Natural killer cell treated with Interleukin-12 subunit alpha and Interleukin-12 subunit beta and Interleukin-15 and Interleukin-18, amount 100 ng/mL, for 72 hours (primary cell): ENCODE data around the gene CALD1. TPM values are rescaled to one million over a fixed set of nuclear protein-coding genes. Genes with fewer than 3 reads are reported as not detected.

Experiments
- ATAC-seq, 2 donors: fragments of 150-1000 bp; cut with Tn5 transposase in 1 of 2; sonication (Bioruptor Pico), chemical (Tn5 transposase) in 1 of 2; 2 replicates each; pipeline ENCODE4 v1.10.0; 2021
- DNase-seq: peaks from one replicate; pipeline ENCODE4 v3.0.0; 2022; ENCODE audit warnings: low spot score
- H3K27ac Mint-ChIP-seq, 2 donors: 1 replicate in 1 of 2; 2 replicates in 1 of 2; pipeline ENCODE4 v1.8.0; 2022; ENCODE audit warnings: mixed read lengths in 2 of 2, mild to moderate bottlenecking in 1 of 2, moderate library complexity in 1 of 2
- H3K27me3 Mint-ChIP-seq, 2 donors: 1 replicate in 1 of 2; 2 replicates in 1 of 2; pipeline ENCODE4 v1.8.0; 2022; ENCODE audit warnings: mixed read lengths in 2 of 2
- H3K36me3 Mint-ChIP-seq: one replicate; pipeline ENCODE4 v1.8.0; 2022; ENCODE audit warnings: mixed read lengths
- H3K4me1 Mint-ChIP-seq, 2 donors: 1 replicate in 1 of 2; 2 replicates in 1 of 2; pipeline ENCODE4 v1.8.0; 2022; ENCODE audit warnings: low read depth in 2 of 2, mixed read lengths in 2 of 2, mild to moderate bottlenecking in 1 of 2
- H3K4me3 Mint-ChIP-seq: one replicate; pipeline ENCODE4 v1.8.0; 2022; ENCODE audit warnings: mixed read lengths
- H3K9me3 Mint-ChIP-seq: 2 replicates; pipeline ENCODE4 v1.8.0; 2022; ENCODE audit warnings: mixed read lengths
- total RNA-seq, 2 donors: library from RNA; stranded (reverse); gene quantifications; one replicate each; pipeline ENCODE4 v1.2.3, GENCODE V29; 2022

CALD1 gene
- total RNA-seq, 2 donors from 2014 or later: 0.11 to 0.40 TPM

GRCh38 chr7:134920026-134920753, 140.8 kb downstream of the CALD1 start:
- Mint-ChIP-seq H3K9me3 (peaks cover 3% of the 10 kb centered on the region), H3K27me3 (peaks cover 0 to 14% of the 10 kb centered on the region in 2 donors), H3K36me3 (no peaks in the 10 kb centered on the region), H3K4me1 (no peaks in the 10 kb centered on the region), H3K27ac (no peak overlapping the region), H3K4me3 (no peak overlapping the region)
- no peak for DNase-seq
- ATAC-seq: peak in 1 of 2 donors; percentile 36

DNA sequence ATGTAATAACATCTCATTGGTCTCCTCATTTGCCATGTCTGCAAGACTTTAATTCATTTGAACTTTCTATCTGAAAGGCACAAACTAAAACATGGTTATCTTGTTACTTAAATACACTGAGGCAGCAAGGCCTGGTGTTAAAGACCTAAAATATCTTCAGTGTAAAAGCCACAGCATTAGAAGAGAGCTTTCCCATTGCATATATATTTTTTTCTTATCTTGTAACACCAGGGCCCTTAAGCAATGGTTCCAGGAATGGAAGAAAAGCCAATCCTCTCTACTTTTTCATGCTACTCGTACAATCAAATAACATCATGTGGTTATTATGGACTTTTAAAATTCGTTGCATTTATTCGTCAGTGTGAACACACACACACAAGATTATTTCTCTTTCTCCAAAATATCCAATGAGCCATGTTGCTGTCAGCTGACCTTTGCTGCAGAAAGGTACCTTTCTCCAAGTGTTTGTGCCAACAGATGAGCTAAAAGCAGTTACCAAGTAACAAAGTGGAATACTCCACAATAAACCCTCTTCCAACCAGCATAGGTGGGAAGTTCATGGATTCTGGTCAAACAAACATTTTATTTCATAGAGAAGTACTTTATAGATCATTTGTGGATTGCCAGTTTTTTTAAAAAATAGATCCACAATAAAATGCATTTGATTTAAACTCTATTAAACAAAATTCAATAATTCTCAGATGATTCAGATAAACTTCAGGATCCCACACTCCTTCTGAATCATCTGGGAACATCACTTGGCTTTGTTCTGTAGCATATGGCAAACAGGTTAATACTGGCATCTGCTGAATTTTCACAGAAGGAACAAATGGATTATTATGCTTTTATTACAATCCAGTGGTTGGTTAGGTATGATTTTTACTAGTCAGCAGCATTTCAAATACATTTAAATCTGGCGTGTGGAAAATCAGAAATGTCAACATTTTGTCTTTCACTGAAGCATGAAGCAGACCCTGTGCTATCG, 143.6 kb downstream of the CALD1 start:
- ATAC-seq: no peak
- peaks cover 0 to 12% of the 10 kb centered on the region in 2 donors for H3K27me3 Mint-ChIP-seq
- H3K36me3 Mint-ChIP-seq: no peaks in the 10 kb centered on the region
- no peaks in the 10 kb centered on the region for H3K4me1 Mint-ChIP-seq
- peaks cover 6% of the 10 kb centered on the region for H3K9me3 Mint-ChIP-seq
- no peak for DNase-seq
- H3K27ac Mint-ChIP-seq: no peak overlapping the region
- H3K4me3 Mint-ChIP-seq: no peak overlapping the region

- Mint-ChIP-seq H3K36me3 (no peaks in the 10 kb centered on the region), H3K27me3 (peaks cover 0 to 9% of the 10 kb centered on the region in 2 donors), H3K27ac (no peak overlapping the region), H3K9me3 (peaks cover 6% of the 10 kb centered on the region), H3K4me3 (no peak overlapping the region), H3K4me1 (no peaks in the 10 kb centered on the region)
- no peak for ATAC-seq
- no peak for DNase-seq
Observed at GRCh38 chr7:134925766-134926165, 146.3 kb downstream of the CALD1 start.

DNA sequence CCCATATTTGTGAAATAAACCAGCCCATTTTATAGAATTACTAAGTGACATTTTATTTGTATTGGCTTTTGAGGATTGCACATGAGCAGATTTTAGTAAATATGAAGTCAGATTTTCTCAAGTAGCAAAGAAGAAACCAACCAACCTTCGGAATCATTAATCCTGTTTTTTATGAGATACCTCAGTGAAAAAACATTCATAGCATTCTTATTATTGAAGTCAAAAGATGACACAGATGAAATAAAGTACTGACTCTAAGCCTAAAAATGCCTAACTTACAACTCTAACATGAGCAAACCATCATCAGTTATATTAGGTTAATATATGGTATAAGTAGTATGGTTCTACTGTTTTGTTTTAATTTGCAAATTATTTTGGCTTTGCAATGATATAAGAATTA, 147.0 kb downstream of the CALD1 start:
- DNase-seq (no peak), ATAC-seq (no peak)
- H3K4me3 Mint-ChIP-seq: no peak overlapping the region
- no peaks in the 10 kb centered on the region for H3K4me1 Mint-ChIP-seq
- peaks cover 6% of the 10 kb centered on the region for H3K9me3 Mint-ChIP-seq
- H3K36me3 Mint-ChIP-seq: no peaks in the 10 kb centered on the region
- peaks cover 0 to 9% of the 10 kb centered on the region in 2 donors for H3K27me3 Mint-ChIP-seq
- no peak overlapping the region for H3K27ac Mint-ChIP-seq

GRCh38 chr7:134927076-134927475, 147.6 kb downstream of the CALD1 start:
- Mint-ChIP-seq H3K4me1 (no peaks in the 10 kb centered on the region), H3K27ac (no peak overlapping the region), H3K9me3 (peaks cover 6% of the 10 kb centered on the region), H3K27me3 (peaks cover 2 to 9% of the 10 kb centered on the region in 2 donors), H3K36me3 (no peaks in the 10 kb centered on the region), H3K4me3 (no peak overlapping the region)
- DNase-seq (no peak), ATAC-seq (no peak)

DNA sequence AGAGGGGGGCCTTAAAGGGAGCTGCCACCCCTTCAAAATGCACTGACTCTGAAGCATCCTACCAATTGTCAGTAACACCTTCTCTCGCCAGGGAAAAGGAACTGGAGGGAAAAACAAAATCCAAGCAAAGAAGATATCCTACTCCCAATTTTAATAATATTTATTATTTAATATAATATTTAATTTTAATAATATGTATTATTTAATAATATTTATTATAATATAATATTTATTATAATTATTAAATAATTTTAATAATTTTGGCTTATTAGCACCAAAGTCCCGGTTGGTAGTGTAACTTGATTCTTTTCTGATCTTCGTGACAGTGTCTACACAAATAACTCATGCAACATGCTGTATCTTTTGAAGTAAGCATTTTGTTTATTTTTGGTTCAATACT, 148.3 kb downstream of the CALD1 start:
- Mint-ChIP-seq H3K9me3 (peaks cover 6% of the 10 kb centered on the region), H3K36me3 (no peaks in the 10 kb centered on the region), H3K4me1 (peaks cover 0 to under 1% of the 10 kb centered on the region in 2 donors), H3K4me3 (no peak overlapping the region), H3K27ac (no peak overlapping the region), H3K27me3 (peaks cover 7% of the 10 kb centered on the region in 2 donors)
- ATAC-seq (no peak), DNase-seq (no peak)

GRCh38 chr7:134928554-134928953, 149.1 kb downstream of the CALD1 start:
- H3K27me3 Mint-ChIP-seq: peaks cover 14 to 15% of the 10 kb centered on the region in 2 donors
- peaks cover 7 to 8% of the 10 kb centered on the region in 2 donors for H3K4me1 Mint-ChIP-seq
- H3K27ac Mint-ChIP-seq: no peak overlapping the region
- ATAC-seq (no peak), DNase-seq (no peak)
- no peaks in the 10 kb centered on the region for H3K36me3 Mint-ChIP-seq
- H3K9me3 Mint-ChIP-seq: peaks cover 6% of the 10 kb centered on the region
- no peak overlapping the region for H3K4me3 Mint-ChIP-seq

DNA sequence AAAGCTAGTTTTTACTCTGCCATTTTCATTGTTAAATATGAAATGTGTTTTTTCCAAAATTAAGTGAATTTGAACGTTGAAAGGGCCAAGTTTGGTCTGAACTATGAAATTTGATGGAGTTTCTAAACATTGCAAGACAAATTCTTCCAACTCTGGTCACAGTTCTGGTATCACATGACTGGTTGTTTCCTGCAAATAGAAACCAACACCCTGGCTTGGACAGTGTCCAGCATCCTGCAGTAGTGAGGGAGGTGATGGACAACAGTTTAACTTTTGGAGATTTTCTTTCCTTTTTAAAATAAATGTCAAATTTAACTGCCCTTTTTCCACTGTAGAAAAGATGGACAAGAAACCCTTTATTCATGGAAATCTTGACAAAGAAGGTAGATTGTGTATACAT, 152.1 kb downstream of the CALD1 start:
- Mint-ChIP-seq H3K36me3 (no peaks in the 10 kb centered on the region), H3K4me3 (no peak overlapping the region), H3K27ac (no peak overlapping the region), H3K27me3 (peaks cover 14 to 17% of the 10 kb centered on the region in 2 donors), H3K4me1 (peaks cover 7 to 11% of the 10 kb centered on the region in 2 donors), H3K9me3 (no peaks in the 10 kb centered on the region)
- no peak for DNase-seq
- no peak for ATAC-seq

- peaks cover 7 to 11% of the 10 kb centered on the region in 2 donors for H3K4me1 Mint-ChIP-seq
- ATAC-seq: no peak
- DNase-seq: no peak
- H3K27me3 Mint-ChIP-seq: peaks cover 16 to 17% of the 10 kb centered on the region in 2 donors
- H3K36me3 Mint-ChIP-seq: no peaks in the 10 kb centered on the region
- peak overlapping the region in 1 of 2 donors; percentile 5 for H3K27ac Mint-ChIP-seq
- H3K9me3 Mint-ChIP-seq: no peaks in the 10 kb centered on the region
- peak overlapping the region; percentile 52 for H3K4me3 Mint-ChIP-seq
Observed at GRCh38 chr7:134932707-134933370, 153.4 kb downstream of the CALD1 start.

GRCh38 chr7:134933460-134934068, 154.1 kb downstream of the CALD1 start:
- no peak for DNase-seq
- Mint-ChIP-seq H3K4me3 (peak overlapping the region; percentile 52), H3K27me3 (peaks cover 15 to 17% of the 10 kb centered on the region in 2 donors), H3K9me3 (no peaks in the 10 kb centered on the region), H3K4me1 (peaks cover 7 to 11% of the 10 kb centered on the region in 2 donors), H3K36me3 (no peaks in the 10 kb centered on the region), H3K27ac (no peak overlapping the region)
- ATAC-seq: no peak

GRCh38 chr7:134935701-134936100, 156.3 kb downstream of the CALD1 start:
- no peaks in the 10 kb centered on the region for H3K9me3 Mint-ChIP-seq
- ATAC-seq (no peak), DNase-seq (no peak)
- peaks cover 7 to 11% of the 10 kb centered on the region in 2 donors for H3K4me1 Mint-ChIP-seq
- H3K4me3 Mint-ChIP-seq: no peak overlapping the region
- no peaks in the 10 kb centered on the region for H3K36me3 Mint-ChIP-seq
- no peak overlapping the region for H3K27ac Mint-ChIP-seq
- H3K27me3 Mint-ChIP-seq: peaks cover 17 to 23% of the 10 kb centered on the region in 2 donors

GRCh38 chr7:134936893-134937510, 157.6 kb downstream of the CALD1 start:
- no peak overlapping the region for H3K27ac Mint-ChIP-seq
- H3K9me3 Mint-ChIP-seq: no peaks in the 10 kb centered on the region
- H3K4me3 Mint-ChIP-seq: no peak overlapping the region
- H3K27me3 Mint-ChIP-seq: peaks cover 17 to 28% of the 10 kb centered on the region in 2 donors
- ATAC-seq: no peak
- DNase-seq: no peak
- H3K36me3 Mint-ChIP-seq: no peaks in the 10 kb centered on the region
- H3K4me1 Mint-ChIP-seq: peaks cover 7 to 11% of the 10 kb centered on the region in 2 donors

DNA sequence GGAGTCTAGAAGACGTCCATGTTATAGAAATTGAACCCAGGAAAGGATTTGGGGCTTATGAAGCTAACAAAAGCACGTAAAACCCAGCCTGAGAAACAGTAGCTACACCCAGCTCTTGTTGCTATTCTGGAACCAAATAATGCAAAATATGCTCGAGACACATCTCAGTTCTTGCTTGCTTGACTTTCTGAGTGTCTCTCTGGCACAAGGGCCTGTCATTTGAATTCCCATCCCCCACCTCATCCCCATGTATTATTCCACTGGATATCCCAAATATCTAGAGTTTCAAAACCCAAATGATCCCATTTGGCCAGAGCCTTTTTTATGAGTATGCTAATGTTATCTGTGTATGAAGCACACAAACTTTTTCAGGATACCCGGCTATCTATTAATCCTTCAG, 158.7 kb downstream of the CALD1 start:
- no peak for DNase-seq

More for the DNA sequence above, 158.7 kb downstream of the CALD1 start:
- H3K27me3 Mint-ChIP-seq: peaks cover 18% of the 10 kb centered on the region in 2 donors
- no peak for ATAC-seq
- no peaks in the 10 kb centered on the region for H3K36me3 Mint-ChIP-seq
- peaks cover 2 to 7% of the 10 kb centered on the region in 2 donors for H3K4me1 Mint-ChIP-seq
- H3K9me3 Mint-ChIP-seq: no peaks in the 10 kb centered on the region
- H3K27ac Mint-ChIP-seq: no peak overlapping the region
- H3K4me3 Mint-ChIP-seq: no peak overlapping the region
